Brain microvascular endothelial cell (primary cell): ENCODE measurements around the gene SLC1A6.
"Not testable (repeated sequence)": the region's sequence is repeated elsewhere in the genome, so short reads cannot be mapped to it uniquely, and the experiment has no call there.

Experiments used
- DNase-seq: peaks from one replicate; pipeline ENCODE4 v3.0.0-alpha.2; 2020
- H3K27ac ChIP-seq: fragments of 250-450 bp; sonication (Bioruptor Pico); 2 replicates; pipeline ENCODE4 v1.5.1; 2020; ENCODE audit warnings: mild to moderate bottlenecking, moderate library complexity
- H3K27me3 ChIP-seq: fragments of 250-450 bp; sonication (Bioruptor Pico); replicated peaks from 2 replicates; pipeline ENCODE4 v1.5.1; 2020; ENCODE audit warnings: mild to moderate bottlenecking
- H3K36me3 ChIP-seq: fragments of 250-450 bp; sonication (Bioruptor Pico); replicated peaks from 2 replicates; pipeline ENCODE4 v1.5.1; 2020; ENCODE audit warnings: mild to moderate bottlenecking
- H3K4me3 ChIP-seq: 2 replicates; pipeline ENCODE4 v1.5.1; 2011; ENCODE audit warnings: low read depth, mild to moderate bottlenecking, control low read depth, low read length, moderate library complexity
- in situ Hi-C: cut with HindIII; loops from 2 replicates; pipeline ENCODE4 v1.10.0; 2017; ENCODE audit warnings: low sequenced_read_pairs, low pct_ligation_motif_present
- TF ChIP-seq, protein P1 (sequence below): IDR thresholded peaks from 2 replicates; pipeline ENCODE4 v1.5.1; 2011; ENCODE audit warnings: low read depth, mild to moderate bottlenecking, moderate library complexity, low read length, control low read depth, inconsistent platforms; ENCODE audit errors: missing control alignments

SLC1A6 gene

DNA sequence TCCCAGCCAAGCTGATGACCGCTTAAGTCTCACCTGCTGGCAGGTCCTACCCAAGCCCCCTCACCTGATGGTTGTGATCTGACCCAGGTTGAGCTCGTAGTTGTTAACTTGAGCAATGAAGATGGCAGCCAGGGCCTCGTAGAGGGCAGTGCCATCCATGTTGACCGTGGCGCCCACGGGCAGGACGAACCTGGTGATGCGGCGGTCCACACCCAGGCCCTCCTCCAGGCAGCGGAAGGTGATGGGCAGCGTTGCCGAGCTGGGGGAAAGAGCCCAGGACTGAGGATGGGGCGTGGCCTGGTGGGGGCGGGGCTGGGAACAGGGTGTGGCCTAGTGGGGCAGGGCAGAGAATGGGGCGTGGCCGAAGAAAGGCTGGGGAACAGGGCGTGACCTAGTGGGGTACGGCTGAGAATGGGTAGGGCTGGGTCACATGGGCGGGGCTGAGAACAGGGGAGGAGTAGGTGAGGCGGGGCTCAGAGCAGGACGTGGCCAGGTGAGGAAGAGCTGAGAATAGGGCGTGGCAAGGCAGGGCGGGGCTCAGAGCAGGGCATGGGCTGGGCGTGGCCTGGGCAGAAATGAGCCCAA, 25.5 kb downstream of the SLC1A6 start:
- DNase-seq, result no peak
- TF ChIP-seq, protein P1, sequence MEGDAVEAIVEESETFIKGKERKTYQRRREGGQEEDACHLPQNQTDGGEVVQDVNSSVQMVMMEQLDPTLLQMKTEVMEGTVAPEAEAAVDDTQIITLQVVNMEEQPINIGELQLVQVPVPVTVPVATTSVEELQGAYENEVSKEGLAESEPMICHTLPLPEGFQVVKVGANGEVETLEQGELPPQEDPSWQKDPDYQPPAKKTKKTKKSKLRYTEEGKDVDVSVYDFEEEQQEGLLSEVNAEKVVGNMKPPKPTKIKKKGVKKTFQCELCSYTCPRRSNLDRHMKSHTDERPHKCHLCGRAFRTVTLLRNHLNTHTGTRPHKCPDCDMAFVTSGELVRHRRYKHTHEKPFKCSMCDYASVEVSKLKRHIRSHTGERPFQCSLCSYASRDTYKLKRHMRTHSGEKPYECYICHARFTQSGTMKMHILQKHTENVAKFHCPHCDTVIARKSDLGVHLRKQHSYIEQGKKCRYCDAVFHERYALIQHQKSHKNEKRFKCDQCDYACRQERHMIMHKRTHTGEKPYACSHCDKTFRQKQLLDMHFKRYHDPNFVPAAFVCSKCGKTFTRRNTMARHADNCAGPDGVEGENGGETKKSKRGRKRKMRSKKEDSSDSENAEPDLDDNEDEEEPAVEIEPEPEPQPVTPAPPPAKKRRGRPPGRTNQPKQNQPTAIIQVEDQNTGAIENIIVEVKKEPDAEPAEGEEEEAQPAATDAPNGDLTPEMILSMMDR, result no peak
- Histone ChIP-seq H3K4me3 (no peak overlapping the region), H3K36me3 (no peaks in the 10 kb centered on the region), H3K27ac (no peak overlapping the region), H3K27me3 (no peaks in the 10 kb centered on the region)
- in situ Hi-C loops, result no loop called here

DNA sequence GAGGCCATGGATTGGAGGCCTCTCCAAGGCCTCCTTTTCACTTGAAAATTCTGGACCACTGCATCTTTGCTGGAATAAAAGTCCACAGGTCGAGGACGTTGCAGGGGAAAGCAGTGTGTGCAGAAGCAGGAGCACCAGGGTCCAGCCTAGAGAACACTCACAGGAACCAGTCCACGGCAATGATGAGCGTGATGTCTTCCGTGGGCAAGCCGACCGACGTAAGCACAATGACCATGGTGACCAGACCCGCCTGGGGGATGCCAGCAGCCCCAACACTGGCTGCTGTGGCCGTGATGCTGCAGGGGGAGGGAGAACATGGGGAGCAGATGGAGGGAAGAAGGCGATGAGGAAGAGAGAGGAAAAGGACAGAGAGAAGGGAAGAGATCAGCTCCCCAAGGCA, 26.9 kb downstream of the SLC1A6 start:
- Histone ChIP-seq H3K27ac (no peak overlapping the region), H3K36me3 (no peaks in the 10 kb centered on the region), H3K27me3 (no peaks in the 10 kb centered on the region), H3K4me3 (no peak overlapping the region)
- DNase-seq, result no peak
- TF ChIP-seq, protein P1, result no peak
- in situ Hi-C loops, result no loop called here

DNA sequence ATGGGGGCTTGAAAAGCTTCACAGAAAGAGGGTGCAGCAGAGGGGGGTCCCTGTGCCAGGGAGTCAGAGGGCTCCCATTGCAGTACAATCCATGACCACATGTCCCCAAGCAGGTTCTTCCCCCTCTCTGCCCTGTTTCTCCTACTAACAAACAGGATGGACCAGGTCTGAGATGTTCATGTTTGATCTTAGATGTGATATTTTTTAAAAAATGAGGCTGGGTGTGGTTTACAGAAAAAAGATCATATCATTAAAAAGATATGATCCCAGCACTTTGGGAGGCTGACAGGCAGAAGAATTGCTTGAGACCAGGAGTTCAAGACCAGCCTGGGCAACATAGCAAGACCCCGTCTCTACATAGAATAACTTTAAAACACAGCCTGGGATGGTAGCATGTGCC, 29.2 kb downstream of the SLC1A6 start:
- no peak for DNase-seq
- Histone ChIP-seq H3K36me3 (no peaks in the 10 kb centered on the region), H3K27ac (no peak overlapping the region), H3K27me3 (no peaks in the 10 kb centered on the region), H3K4me3 (no peak overlapping the region)
- TF ChIP-seq, protein P1, result no peak
- in situ Hi-C loops, result no loop called here

DNA sequence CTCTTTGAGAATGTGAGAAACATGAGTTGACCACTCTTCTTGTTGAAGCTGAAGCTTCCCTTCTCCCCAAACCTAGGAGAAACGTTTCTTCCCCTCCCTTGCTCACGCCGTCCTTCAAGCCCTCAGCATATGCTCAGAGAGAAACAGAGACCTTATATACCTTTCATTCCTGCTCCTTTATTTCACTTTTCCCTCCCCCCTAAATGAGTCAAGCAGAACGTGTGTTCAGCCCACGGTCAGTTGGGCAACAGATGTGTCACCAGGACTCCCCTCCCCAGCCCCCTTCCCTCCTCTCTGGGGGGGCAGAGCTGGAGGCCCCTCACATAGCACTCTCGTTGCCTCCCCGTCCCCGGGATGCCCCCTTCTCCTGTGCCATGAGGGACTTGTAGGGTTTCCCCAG, 29.8 kb downstream of the SLC1A6 start:
- TF ChIP-seq, protein P1, result no peak
- Histone ChIP-seq H3K36me3 (no peaks in the 10 kb centered on the region), H3K27me3 (no peaks in the 10 kb centered on the region), H3K27ac (no peak overlapping the region), H3K4me3 (no peak overlapping the region)
- in situ Hi-C loops, result no loop called here
- no peak for DNase-seq

DNA sequence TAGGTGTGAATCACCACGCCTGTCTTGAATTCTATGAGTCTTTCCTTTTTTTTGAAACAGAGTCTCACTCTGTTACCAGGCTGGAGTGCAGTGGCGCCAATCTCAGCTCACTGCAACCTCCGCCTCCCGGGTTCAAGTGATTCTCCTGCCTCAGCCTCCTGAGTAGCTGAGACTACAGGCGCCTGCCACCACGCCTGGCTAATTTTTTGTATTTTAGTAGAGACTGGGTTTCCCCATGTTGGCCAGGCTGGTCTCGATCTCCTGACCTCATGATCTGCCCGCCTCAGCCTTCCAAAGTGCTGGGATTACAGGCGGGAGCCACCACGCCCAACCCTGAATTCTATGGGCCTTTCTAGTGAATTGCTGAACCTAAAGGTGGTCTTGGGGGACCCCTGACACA, 30.3 kb downstream of the SLC1A6 start:
- DNase-seq, in situ Hi-C loops, H3K27me3 ChIP-seq, H3K36me3 ChIP-seq, H3K27ac ChIP-seq, H3K4me3 ChIP-seq: not testable (repeated sequence)

DNA sequence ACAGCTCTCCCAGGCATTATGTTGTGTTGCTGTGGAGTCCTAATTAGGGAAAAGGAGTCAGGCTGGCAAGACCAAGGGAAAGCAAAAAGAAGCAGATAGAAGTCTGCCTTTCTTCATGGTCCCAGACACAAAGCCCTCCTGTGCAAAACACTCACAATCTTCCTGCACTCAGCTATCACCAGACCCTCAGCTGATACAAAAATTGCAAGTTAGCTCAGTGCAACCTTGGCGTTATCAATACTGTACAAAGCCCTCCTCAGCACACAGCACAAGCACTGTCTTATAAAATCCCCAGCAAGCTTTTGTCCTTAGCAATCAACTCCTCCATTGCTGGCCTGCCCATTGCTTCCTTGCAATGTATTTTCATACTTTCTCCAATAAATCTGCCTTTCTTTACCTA, 35.2 kb downstream of the SLC1A6 start:
- no peak overlapping the region for H3K4me3 ChIP-seq
- in situ Hi-C loops, result no loop called here
- DNase-seq, result no peak
- H3K27me3 ChIP-seq, result no peaks in the 10 kb centered on the region
- H3K36me3 ChIP-seq, result no peaks in the 10 kb centered on the region
- TF ChIP-seq, protein P1, result no peak
- H3K27ac ChIP-seq, result no peak overlapping the region
